ENCODE measurements around the gene NLRP14.

- TF ChIP-seq CTCF (IDR thresholded peaks at IDR 0.05; ENCODE audit: extremely low read depth in 1 of 2, insufficient read depth in 1 of 2, low read depth in 1 of 2, low read length in 2 of 2) (no peak), POLR2A (IDR thresholded peaks at IDR 0.05; ENCODE audit: low read depth, low read length) (no peak), MYC (IDR thresholded peaks at IDR 0.05; ENCODE audit: low read depth, low read length) (no peak), EZH2 (IDR thresholded peaks at IDR 0.05; ENCODE audit: borderline replicate concordance, low read depth, low read length, severe bottlenecking) (no peak), POLR2AphosphoS5 (IDR thresholded peaks at IDR 0.05; ENCODE audit: insufficient read depth, low read depth, low read length) (no peak), JUN (IDR thresholded peaks at IDR 0.05; ENCODE audit: borderline replicate concordance, insufficient read depth, insufficient read length, low read depth) (no peak), MAX (IDR thresholded peaks at IDR 0.05; ENCODE audit: insufficient read depth, insufficient read length) (no peak), FOS (IDR thresholded peaks at IDR 0.05; ENCODE audit: borderline replicate concordance, insufficient read depth, low read length) (no peak), GATA2 (IDR thresholded peaks at IDR 0.05; ENCODE audit: insufficient read depth, insufficient read length, low read depth, low read length) (no peak)
These were observed 11.2 kb downstream of the NLRP14 start for GRCh38 chr11:7031471-7031871.
